ENCODE data around the gene PTPA. TPM values are rescaled to one million over a fixed set of nuclear protein-coding genes. Genes with fewer than 3 reads are reported as not detected.

PTPA gene
- total RNA-seq, 1 donor from 2014 or later: 39.5 TPM

DNA sequence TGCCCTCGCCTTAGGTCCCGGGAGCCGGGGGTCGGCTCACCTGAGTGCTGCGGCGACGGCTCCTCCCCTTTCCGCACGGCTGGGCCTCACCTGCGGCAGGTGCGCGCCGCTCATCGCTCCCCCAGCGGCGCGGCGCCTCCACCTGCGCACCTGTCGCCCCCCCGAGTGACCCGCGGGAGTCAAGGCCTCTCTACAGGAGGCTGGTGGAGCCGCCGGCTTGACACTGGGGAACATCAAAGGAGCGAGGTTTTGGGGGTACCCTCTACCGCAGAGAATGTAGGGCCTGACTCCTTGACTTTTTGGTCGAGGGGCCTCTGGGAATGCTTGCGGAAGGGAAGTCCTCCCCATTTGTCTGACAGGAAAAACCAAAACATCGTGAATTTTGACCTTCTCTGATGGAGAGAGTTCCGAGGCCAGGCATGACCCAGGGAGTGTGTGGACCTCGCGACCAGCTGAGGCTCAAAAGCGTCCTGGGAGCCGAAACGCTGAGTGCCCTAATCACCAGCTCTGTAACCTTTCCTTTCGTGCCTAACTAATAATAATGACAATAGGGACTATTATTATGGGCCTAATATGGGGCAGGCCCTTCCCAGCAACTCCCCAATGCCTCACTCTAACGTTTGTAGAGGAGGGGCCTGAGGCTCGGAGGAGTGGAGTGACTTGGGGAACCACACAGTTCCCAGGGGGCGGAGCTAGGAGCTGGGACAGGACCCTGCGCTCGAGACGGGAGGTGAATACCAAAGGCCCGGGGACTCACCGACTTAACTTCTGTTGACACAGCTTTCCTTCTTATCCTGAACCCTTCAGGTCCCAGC lies 67.6 kb downstream of the PTPA start:
- H3K27me3 ChIP-seq (ENCODE audit: control insufficient read depth, insufficient read depth, low read length): no peaks in the 10 kb centered on the region
- TF ChIP-seq CTCF (IDR thresholded peaks at IDR 0.05; ENCODE audit: insufficient read depth, low read length, severe bottlenecking): no peak
- FAIRE-seq (no peak), DNase-seq (ENCODE audit: low read depth) (peak; percentile 17)
- peak overlapping the region; percentile 88 for H3K4me3 ChIP-seq (ENCODE audit: low read depth, low read length)
- H3K36me3 ChIP-seq (ENCODE audit: control insufficient read depth, insufficient read depth, low read length): no peaks in the 10 kb centered on the region

- TF ChIP-seq CTCF (IDR thresholded peaks at IDR 0.05; ENCODE audit: insufficient read depth, low read length, severe bottlenecking): no peak
- DNase-seq (ENCODE audit: low read depth): no peak
- FAIRE-seq: no peak
Observed at GRCh38 chr9:129181246-129181645, 70.0 kb downstream of the PTPA start.

DNA sequence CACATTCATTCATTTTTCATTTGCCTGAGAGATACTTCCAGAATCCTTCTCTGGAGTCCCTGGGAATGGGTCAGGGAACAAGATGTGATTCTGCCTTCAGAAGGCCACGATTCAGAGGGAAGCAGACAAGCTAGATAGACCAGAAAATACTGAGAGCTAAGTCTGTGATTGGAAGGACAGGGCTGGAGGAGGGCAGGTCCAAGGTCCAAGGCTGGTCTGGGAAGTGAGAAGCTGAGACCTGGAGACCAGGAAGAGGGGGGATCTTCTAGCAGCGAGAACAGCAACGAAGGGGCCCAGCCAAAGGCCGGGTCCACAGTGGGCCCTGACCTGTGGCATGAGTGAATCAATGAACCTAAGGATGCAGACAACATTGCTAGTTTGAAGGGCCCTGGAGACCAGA lies 70.9 kb downstream of the PTPA start:
- no peaks in the 10 kb centered on the region for H3K27me3 ChIP-seq (ENCODE audit: control insufficient read depth, insufficient read depth, low read length)
- no peaks in the 10 kb centered on the region for H3K36me3 ChIP-seq (ENCODE audit: control insufficient read depth, insufficient read depth, low read length)
- no peak for FAIRE-seq
- no peak overlapping the region for H3K4me3 ChIP-seq (ENCODE audit: low read depth, low read length)
- DNase-seq (ENCODE audit: low read depth): no peak
- no peak for TF ChIP-seq CTCF (IDR thresholded peaks at IDR 0.05; ENCODE audit: insufficient read depth, low read length, severe bottlenecking)

More at GRCh38 chr9:129181246-129181645, 70.0 kb downstream of the PTPA start:
- H3K36me3 ChIP-seq (ENCODE audit: control insufficient read depth, insufficient read depth, low read length): no peaks in the 10 kb centered on the region
- H3K4me3 ChIP-seq (ENCODE audit: low read depth, low read length): no peak overlapping the region
- no peaks in the 10 kb centered on the region for H3K27me3 ChIP-seq (ENCODE audit: control insufficient read depth, insufficient read depth, low read length)

GRCh38 chr9:129182625-129183494 lies 71.6 kb downstream of the PTPA start:
- no peak for DNase-seq (ENCODE audit: low read depth)
- Histone ChIP-seq H3K36me3 (ENCODE audit: control insufficient read depth, insufficient read depth, low read length) (no peaks in the 10 kb centered on the region), H3K27me3 (ENCODE audit: control insufficient read depth, insufficient read depth, low read length) (no peaks in the 10 kb centered on the region), H3K4me3 (ENCODE audit: low read depth, low read length) (no peak overlapping the region)
- FAIRE-seq: no peak
- TF ChIP-seq CTCF (IDR thresholded peaks at IDR 0.05; ENCODE audit: insufficient read depth, low read length, severe bottlenecking): peak; percentile 7

DNA sequence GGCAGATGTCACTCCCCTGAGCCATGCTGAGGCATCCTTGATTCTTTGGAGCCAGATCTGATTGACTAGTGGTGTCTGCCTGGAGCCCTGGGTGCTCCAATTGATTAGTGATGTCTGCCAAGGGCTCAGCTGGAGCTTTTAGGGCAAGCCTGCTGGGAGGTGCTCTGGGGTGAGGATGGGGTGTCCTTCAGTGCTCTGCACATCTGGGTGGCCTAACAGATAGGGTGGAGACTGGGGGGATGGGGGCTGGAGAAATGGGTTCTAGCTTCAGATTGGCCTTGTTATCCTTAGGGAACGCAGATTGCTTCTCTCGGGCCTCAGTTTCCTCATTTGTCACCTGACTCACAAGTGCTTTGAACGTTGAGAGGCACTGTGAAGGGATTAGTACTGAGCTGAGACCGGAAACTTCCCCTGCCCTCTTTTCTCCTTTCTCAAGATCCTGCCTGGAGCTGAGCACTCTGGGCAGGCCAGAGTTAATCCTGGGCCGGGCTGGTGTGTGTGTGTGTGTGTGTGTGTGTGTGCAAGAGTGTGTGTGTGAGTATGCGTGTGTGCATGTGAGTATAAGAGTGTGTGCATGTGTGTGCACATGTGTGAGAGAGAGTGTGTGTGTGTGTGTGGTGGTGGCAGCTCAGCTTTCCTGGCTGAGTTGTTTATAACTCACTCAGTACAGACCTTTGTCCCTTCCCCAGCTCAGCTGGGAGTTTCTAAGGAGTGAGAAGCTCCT lies 72.4 kb downstream of the PTPA start:
- DNase-seq (ENCODE audit: low read depth) (no peak), FAIRE-seq (no peak)
- Histone ChIP-seq H3K4me3 (ENCODE audit: low read depth, low read length) (no peak overlapping the region), H3K27me3 (ENCODE audit: control insufficient read depth, insufficient read depth, low read length) (no peaks in the 10 kb centered on the region), H3K36me3 (ENCODE audit: control insufficient read depth, insufficient read depth, low read length) (no peaks in the 10 kb centered on the region)
- no peak for TF ChIP-seq CTCF (IDR thresholded peaks at IDR 0.05; ENCODE audit: insufficient read depth, low read length, severe bottlenecking)
